Bronchial epithelial cell (primary cell): ENCODE data around the gene PLA2G3. TPM values are rescaled to one million over a fixed set of nuclear protein-coding genes. Genes with fewer than 3 reads are reported as not detected.

Source experiments
- DNase-seq: peaks from one replicate; pipeline ENCODE4 v3.0.0-alpha.2; 2010; ENCODE audit warnings: low read depth
- FAIRE-seq: peaks from 2 replicates; lab custom pipeline; 2011; peaks lifted over from hg19 to GRCh38; lab: Jason Lieb, UNC
- H3K27me3 ChIP-seq: 2 replicates; pipeline ENCODE4 v1.5.1; 2011; ENCODE audit warnings: low read length; ENCODE audit not compliant: control insufficient read depth, insufficient read depth
- H3K36me3 ChIP-seq: 2 replicates; pipeline ENCODE4 v1.5.1; 2011; ENCODE audit warnings: low read length; ENCODE audit not compliant: control insufficient read depth, insufficient read depth
- H3K4me3 ChIP-seq: 2 replicates; pipeline ENCODE4 v1.5.1; 2011; ENCODE audit warnings: mild to moderate bottlenecking, low read depth, low read length, control low read depth
- CTCF ChIP-seq: IDR thresholded peaks from 2 replicates; pipeline ENCODE4 v1.5.1; 2011; ENCODE audit warnings: mild to moderate bottlenecking, moderate library complexity, low read length, control low read depth, inconsistent platforms; ENCODE audit not compliant: insufficient read depth, severe bottlenecking
- total RNA-seq: library from RNA; depleted of rRNA; stranded (reverse); fragments of >200 nt; gene quantifications from 2 replicates; pipeline ENCODE4 v1.2.1, GENCODE V29; 2014

PLA2G3 gene
- total RNA-seq, 1 donor from 2014 or later = under 0.01 TPM

GRCh38 chr22:31133911-31134310, 6.4 kb downstream of the PLA2G3 start:
- H3K4me3 ChIP-seq = no peak overlapping the region
- H3K27me3 ChIP-seq = no peaks in the 10 kb centered on the region
- no peak for TF ChIP-seq CTCF
- no peak for FAIRE-seq
- DNase-seq = no peak
- H3K36me3 ChIP-seq = no peaks in the 10 kb centered on the region

- DNase-seq (no peak), FAIRE-seq (no peak)
- Histone ChIP-seq H3K36me3 (no peaks in the 10 kb centered on the region), H3K27me3 (no peaks in the 10 kb centered on the region), H3K4me3 (no peak overlapping the region)
- no peak for TF ChIP-seq CTCF
Observed at GRCh38 chr22:31130873-31131272, 9.4 kb downstream of the PLA2G3 start.

- no peak for FAIRE-seq
- H3K4me3 ChIP-seq = no peak overlapping the region
- no peaks in the 10 kb centered on the region for H3K36me3 ChIP-seq
- TF ChIP-seq CTCF = no peak
- peaks cover 10% of the 10 kb centered on the region for H3K27me3 ChIP-seq
- DNase-seq = no peak
Observed at GRCh38 chr22:31128156-31128555, 12.2 kb downstream of the PLA2G3 start.

- DNase-seq = no peak
- TF ChIP-seq CTCF = no peak
- peaks cover 11% of the 10 kb centered on the region for H3K27me3 ChIP-seq
- H3K4me3 ChIP-seq = no peak overlapping the region
- no peaks in the 10 kb centered on the region for H3K36me3 ChIP-seq
- FAIRE-seq = no peak
Observed at GRCh38 chr22:31127181-31127772, 13.0 kb downstream of the PLA2G3 start.

- Histone ChIP-seq H3K27me3 (peaks cover 11% of the 10 kb centered on the region), H3K36me3 (no peaks in the 10 kb centered on the region), H3K4me3 (no peak overlapping the region)
- no peak for FAIRE-seq
- TF ChIP-seq CTCF = no peak
- no peak for DNase-seq
Observed at GRCh38 chr22:31126869-31127175, 13.5 kb downstream of the PLA2G3 start.
